Measurements from ENCODE around the gene PPARG.

The PPARG gene

GRCh38 chr3:12483872-12484197, 195.0 kb downstream of the PPARG start:
- no peak for DNase-seq (ENCODE audit: low read depth)
